ENCODE results near the gene MCRS1.
"Not testable (repeated sequence)": the region's sequence is repeated elsewhere in the genome, so short reads cannot be mapped to it uniquely, and the experiment has no call there.

The MCRS1 gene

DNA sequence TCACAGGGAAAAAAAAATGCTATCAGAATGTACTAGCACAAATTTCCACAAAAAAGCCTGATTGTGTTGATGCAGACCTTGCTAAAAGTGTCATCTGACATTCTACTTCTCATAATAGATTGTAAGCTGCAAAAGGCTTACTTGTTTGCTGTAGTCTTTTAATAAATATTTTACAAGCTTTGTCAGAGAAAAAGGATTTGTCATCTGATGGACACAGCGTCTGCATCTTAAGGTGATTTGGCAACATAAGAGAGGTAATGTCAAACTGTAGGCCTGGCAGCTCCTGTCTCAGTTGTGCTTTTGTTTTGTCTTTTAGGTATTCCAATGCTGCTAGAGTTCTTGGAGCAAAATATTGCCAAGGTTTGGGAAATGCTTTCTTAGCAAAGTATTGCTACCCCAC, 55.4 kb downstream of the MCRS1 start:
- no peak for DNase-seq

DNA sequence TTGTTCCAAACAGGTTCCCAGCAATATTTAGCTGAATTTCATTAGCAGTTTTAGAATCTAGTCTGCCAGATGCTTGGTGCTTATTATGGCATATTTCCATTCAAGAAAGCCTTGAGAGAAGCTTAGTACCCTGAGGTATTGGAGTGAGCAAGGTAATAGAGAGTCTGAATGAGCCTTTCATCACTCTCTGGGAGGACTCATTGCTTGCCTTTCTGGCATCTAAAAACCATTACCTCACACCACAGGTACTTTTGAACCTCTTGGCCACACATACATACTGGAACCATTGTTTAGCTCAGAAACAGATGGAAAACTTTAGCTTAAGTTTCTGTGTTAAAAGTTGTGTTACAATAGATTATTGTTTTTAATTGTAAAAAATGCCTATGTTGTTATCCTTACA, 56.5 kb downstream of the MCRS1 start:
- no peak for DNase-seq

DNA sequence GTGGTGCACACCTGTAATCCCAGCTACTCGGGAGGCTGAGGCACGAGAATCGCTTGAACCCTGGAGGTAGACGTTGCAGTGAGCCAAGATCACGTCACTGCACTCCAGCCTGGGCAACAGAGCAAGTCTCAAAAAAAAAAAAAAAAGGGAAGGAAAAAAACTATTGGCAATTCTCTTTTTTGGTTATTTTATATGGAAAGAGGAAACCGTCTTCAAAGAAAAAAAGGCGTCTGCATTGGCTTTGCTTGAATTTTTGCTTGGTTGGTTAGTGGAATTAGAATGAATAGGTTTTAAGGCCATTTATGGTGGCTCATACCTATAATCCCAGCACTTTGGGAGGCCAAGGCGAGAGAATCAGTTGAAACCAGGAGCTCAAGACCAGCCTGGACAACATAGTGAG, 58.3 kb downstream of the MCRS1 start:
- DNase-seq: not testable (repeated sequence)

Data from hematopoietic multipotent progenitor cell treated with erythropoietin and hydrocortisone succinate and interleukin-3 and kit ligand, for 6 days (in vitro differentiated cells).